Measurements from ENCODE around the gene DOCK6. TPM values are rescaled to one million over a fixed set of nuclear protein-coding genes. Genes with fewer than 3 reads are reported as not detected.
A peak's percentile ranks its signal among the peaks of the same experiment; 100 is the strongest.
"Not testable (repeated sequence)": the region's sequence is repeated elsewhere in the genome, so short reads cannot be mapped to it uniquely, and the experiment has no call there.

Gene DOCK6
- total and polyA plus RNA-seq, 9 donors, result 12.8 to 60.0 (median 31.4) TPM

DNA sequence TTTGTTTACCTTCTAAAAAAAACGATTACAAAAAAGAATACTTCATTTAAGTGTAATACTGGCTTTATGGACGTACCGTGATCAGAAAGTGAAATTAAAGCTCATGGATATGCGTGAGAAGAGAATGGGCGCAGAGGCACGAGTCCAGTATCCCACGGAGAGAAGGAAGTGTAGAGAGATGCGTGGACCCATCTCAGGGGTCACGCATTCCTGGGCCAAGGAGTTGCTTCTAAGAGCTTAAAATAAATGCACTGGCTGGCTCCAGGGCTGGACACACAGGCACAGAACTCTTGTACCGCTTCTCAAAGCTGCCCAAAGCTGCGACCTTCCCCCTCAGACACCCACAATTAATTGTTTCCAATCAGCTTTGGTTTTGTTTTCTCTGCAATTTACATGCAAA lies 98.0 kb downstream of the DOCK6 start:
- Histone ChIP-seq H3K9me3 (no peaks in the 10 kb centered on the region), H3K4me1 (ENCODE audit: insufficient read depth) (peaks cover 16% of the 10 kb centered on the region), H3K27ac (peak overlapping the region; percentile 78 to 85), H3K27me3 (no peaks in the 10 kb centered on the region), H3K4me3 (no peak overlapping the region), H3K36me3 (no peaks in the 10 kb centered on the region)
- WGBS, 3 donors, result 48 to 68% (median 62%) methylated on average over 11 of the region's 11 CpGs
- DNase-seq, result no peak
- intact Hi-C loops (cut with DNase I), result no loop called here
- TF ChIP-seq, protein P1, sequence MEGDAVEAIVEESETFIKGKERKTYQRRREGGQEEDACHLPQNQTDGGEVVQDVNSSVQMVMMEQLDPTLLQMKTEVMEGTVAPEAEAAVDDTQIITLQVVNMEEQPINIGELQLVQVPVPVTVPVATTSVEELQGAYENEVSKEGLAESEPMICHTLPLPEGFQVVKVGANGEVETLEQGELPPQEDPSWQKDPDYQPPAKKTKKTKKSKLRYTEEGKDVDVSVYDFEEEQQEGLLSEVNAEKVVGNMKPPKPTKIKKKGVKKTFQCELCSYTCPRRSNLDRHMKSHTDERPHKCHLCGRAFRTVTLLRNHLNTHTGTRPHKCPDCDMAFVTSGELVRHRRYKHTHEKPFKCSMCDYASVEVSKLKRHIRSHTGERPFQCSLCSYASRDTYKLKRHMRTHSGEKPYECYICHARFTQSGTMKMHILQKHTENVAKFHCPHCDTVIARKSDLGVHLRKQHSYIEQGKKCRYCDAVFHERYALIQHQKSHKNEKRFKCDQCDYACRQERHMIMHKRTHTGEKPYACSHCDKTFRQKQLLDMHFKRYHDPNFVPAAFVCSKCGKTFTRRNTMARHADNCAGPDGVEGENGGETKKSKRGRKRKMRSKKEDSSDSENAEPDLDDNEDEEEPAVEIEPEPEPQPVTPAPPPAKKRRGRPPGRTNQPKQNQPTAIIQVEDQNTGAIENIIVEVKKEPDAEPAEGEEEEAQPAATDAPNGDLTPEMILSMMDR (IDR thresholded peaks at IDR 0.05), result no peak
- TF ChIP-seq POLR2A (IDR thresholded peaks at IDR 0.05), result no peak
- no peak for TF ChIP-seq EP300 (IDR thresholded peaks at IDR 0.05)

DNA sequence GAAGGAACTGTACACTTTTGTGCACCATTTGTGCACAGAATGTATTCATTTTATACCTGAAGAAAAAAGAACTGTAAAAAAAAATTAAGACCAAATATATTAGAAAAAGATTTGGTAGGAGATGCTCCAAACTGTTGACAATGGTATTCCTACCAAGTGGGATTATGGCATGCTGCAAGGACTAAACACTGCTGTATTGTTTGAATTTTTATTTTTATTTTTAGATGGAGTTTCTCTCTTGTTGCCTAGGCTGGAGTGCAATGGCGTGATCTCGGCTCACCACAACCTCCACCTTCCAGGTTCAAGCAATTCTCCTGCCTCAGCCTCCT lies 101.9 kb downstream of the DOCK6 start:
- intact Hi-C loops (cut with DNase I); H3K9me3 ChIP-seq; H3K27me3 ChIP-seq; DNase-seq; H3K4me3 ChIP-seq; H3K36me3 ChIP-seq: not testable (repeated sequence)
- WGBS, 3 donors, result 90 to 94% (median 94%) methylated on average over 2 of the region's 2 CpGs
- peaks cover 12% of the 10 kb centered on the region for H3K4me1 ChIP-seq (ENCODE audit: insufficient read depth)
- H3K27ac ChIP-seq, result peak overlapping the region; percentile 6 to 14

DNA sequence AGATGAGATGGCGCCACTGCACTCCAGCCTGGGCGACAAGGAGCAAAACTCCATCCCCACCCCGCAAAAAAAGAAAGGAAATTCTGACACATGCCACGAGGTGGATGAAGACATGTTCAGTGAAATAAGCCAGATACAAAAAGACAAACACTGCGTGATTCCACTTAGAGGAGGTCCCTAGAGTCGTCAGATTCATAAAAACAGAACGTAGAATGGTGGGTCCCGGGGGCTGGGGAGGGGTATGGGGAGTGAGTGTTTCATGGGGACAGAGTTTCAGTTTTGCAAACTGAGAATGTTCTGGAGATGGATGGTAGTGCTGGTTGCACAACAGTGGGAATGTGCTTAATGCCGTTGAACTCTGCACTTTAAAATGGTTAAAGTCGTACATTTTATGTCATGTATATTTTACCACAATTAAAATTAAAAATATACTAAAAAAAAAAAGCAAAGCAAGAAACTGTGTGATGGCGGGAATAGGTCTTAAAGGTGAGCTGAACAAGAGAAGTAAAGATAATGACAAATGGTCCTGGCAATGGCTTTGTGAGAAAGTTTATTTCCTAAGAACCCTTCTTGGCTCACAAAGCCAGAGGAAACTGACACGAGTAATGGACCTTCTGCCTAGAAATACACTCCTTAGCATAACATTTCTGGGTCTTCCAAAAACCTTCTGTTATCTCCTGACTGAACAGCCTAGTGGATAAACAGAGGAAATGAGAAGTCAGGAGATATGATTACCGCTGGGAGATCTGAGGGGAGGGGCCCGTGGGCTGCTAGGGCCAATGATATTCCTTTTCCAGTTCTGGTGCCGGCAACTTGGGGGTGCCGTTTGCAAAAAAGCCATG lies 102.5 kb downstream of the DOCK6 start:
- peak in 1 of 5 donors; percentile 65 for DNase-seq
- 14 to 19% (median 16%) methylated on average over 16 of the region's 16 CpGs for WGBS, 3 donors
- H3K4me1 ChIP-seq (ENCODE audit: insufficient read depth), result peaks cover 15% of the 10 kb centered on the region
- H3K27me3 ChIP-seq, result no peaks in the 10 kb centered on the region
- H3K27ac ChIP-seq, result peak overlapping the region; percentile 6 to 27
- TF ChIP-seq POLR2A (IDR thresholded peaks at IDR 0.05) (no peak), EP300 (IDR thresholded peaks at IDR 0.05) (no peak)
- TF ChIP-seq, protein P1 (IDR thresholded peaks at IDR 0.05), result no peak
- intact Hi-C loops (cut with DNase I), result loop anchor here in 1 of 4 donors (5.0 kb wide), 1 partner anchor 37 kb away; the partner anchor contains the start of gene KANK2
- H3K9me3 ChIP-seq, result no peaks in the 10 kb centered on the region
- H3K36me3 ChIP-seq, result no peaks in the 10 kb centered on the region
- no peak overlapping the region for H3K4me3 ChIP-seq

DNA sequence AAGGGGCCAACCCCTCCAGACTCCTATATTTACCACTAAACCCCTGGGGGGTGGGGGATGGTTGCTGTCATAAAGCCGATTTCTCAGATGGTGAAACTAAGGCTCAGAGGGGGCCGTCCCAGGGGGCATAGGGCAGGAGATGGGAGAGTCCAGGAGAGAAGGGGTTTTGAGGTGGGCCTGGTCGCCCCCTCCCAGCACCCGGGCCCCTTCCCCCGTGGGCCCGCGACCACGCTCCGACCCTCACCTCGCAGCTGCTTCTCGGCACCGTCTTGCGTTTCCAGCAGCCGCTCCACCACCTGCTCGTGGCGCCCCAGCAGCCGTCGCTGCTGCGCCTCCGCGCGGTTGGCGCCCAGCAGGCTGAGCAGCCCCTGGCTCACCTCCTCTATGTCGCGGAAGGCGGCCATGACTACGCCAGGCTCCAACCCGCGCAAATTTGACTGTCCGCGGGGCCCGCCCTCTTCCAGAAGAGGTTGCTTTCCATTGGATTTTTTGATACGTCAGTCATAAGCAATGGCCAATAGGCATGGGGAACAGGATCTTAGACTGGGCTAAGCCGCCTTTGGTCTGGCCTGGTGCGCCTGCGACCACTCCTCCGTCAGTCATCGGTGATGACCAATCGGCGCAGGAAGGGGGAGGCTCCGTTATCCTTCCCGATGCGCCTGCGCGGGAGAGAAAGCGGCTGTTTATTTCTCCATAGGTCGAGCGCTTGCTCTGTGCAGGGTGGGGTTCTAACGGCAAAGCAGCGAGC lies 106.8 kb downstream of the DOCK6 start, which contains the start of gene SPC24:
Gene SPC24 (minus strand): TSS at position 410 of the 748 bp plus-strand sequence. CDS start 6 bp downstream, at position 404.
- TF ChIP-seq, protein P1 (IDR thresholded peaks at IDR 0.05), result no peak
- TF ChIP-seq POLR2A (IDR thresholded peaks at IDR 0.05) (no peak), EP300 (IDR thresholded peaks at IDR 0.05) (no peak)
- peak; percentile 92 to 95 (median 94) for DNase-seq
- 0 to 2% (median 1%) methylated on average over 48 to 50 of the region's 50 CpGs for WGBS, 3 donors
- Histone ChIP-seq H3K4me1 (ENCODE audit: insufficient read depth) (peaks cover 15% of the 10 kb centered on the region), H3K36me3 (no peaks in the 10 kb centered on the region), H3K9me3 (no peaks in the 10 kb centered on the region), H3K4me3 (peak within 1 kb of the TSS; percentile 44), H3K27ac (peak within 1 kb of the TSS; percentile 30 to 56), H3K27me3 (no peaks in the 10 kb centered on the region)
- intact Hi-C loops (cut with DNase I), result loop anchor here in 1 of 4 donors (5.0 kb wide), 1 partner anchor 42 kb away; the partner anchor contains the start of gene KANK2

Measured in ovary (tissue), 9 donors.